ENCODE measurements around the gene DNAH2.

- TF ChIP-seq ZNF274 (IDR thresholded peaks at IDR 0.05; ENCODE audit: low read depth, low read length) (no peak), YY1 (IDR thresholded peaks at IDR 0.05; ENCODE audit: insufficient read depth, insufficient read length) (no peak)
Measured at GRCh38 chr17:7703584-7704479, 13.7 kb upstream of the DNAH2 start.

Data from NT2/D1 (cell line).